Neural cell (in vitro differentiated cells): ENCODE results near the gene UMODL1.

Experiments
- CTCF ChIP-seq: fragments of 450-650 bp; IDR thresholded peaks from 2 replicates; pipeline ENCODE4 v1.5.1; 2014; ENCODE audit warnings: antibody characterized with exemption, mild to moderate bottlenecking, moderate library complexity; ENCODE audit not compliant: poor library complexity, severe bottlenecking
- EP300 ChIP-seq: fragments of 450-650 bp; conservative IDR thresholded peaks from 2 replicates; pipeline ENCODE4 v1.6.1; 2014; ENCODE audit warnings: antibody characterized with exemption, mild to moderate bottlenecking, moderate library complexity; ENCODE audit not compliant: poor library complexity, severe bottlenecking
- EZH2 ChIP-seq: fragments of 200-600, 300-800 bp; shearing (Covaris generic), sonication (generic); IDR thresholded peaks from 2 replicates; pipeline ENCODE4 v1.6.1; 2014; ENCODE audit warnings: antibody characterized with exemption, low read length, borderline replicate concordance, mild to moderate bottlenecking; ENCODE audit not compliant: insufficient read depth, poor library complexity, severe bottlenecking
- POLR2AphosphoS5 ChIP-seq: IDR thresholded peaks from 2 replicates; pipeline ENCODE4 v1.6.1; 2012
- RAD21 ChIP-seq: fragments of 450-650 bp; conservative IDR thresholded peaks from 2 replicates; pipeline ENCODE4 v1.6.1; 2014; ENCODE audit warnings: antibody characterized with exemption, mild to moderate bottlenecking, moderate library complexity
- SMC3 ChIP-seq: fragments of 450-650 bp; conservative IDR thresholded peaks from 2 replicates; pipeline ENCODE4 v1.6.1; 2014; ENCODE audit warnings: antibody characterized with exemption, mild to moderate bottlenecking, moderate library complexity; ENCODE audit not compliant: poor library complexity
- TAF1 ChIP-seq: IDR thresholded peaks from 2 replicates; pipeline ENCODE4 v1.6.1; 2012; ENCODE audit warnings: low read depth
- TF ChIP-seq, protein P1 (sequence below): IDR thresholded peaks from 2 replicates; pipeline ENCODE4 v1.6.1; 2012; ENCODE audit warnings: borderline replicate concordance

DNA sequence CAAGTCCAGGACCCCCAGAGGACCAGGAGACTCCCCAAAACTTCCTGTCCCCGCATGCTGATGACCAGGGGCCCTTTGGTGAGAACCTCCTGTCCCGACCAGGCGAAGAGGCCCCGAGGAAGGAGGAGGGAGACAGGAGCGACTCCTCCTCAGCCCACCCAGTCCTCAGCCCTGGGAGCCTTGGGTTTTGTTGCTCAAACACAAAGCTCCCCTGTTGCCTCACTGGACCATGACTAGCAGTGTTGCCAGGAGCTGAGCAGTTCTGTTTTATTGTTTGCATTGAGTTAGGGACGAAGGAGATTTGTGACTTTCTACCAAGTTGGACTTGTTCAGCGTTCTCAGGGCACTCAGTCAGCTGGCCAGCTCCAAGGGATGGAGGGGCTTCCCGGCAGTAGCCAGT lies 10.0 kb downstream of the UMODL1 start:
- TF ChIP-seq EZH2 (no peak), CTCF (no peak), RAD21 (no peak), EP300 (no peak), SMC3 (no peak), POLR2AphosphoS5 (no peak), TAF1 (no peak)
- TF ChIP-seq, protein P1, sequence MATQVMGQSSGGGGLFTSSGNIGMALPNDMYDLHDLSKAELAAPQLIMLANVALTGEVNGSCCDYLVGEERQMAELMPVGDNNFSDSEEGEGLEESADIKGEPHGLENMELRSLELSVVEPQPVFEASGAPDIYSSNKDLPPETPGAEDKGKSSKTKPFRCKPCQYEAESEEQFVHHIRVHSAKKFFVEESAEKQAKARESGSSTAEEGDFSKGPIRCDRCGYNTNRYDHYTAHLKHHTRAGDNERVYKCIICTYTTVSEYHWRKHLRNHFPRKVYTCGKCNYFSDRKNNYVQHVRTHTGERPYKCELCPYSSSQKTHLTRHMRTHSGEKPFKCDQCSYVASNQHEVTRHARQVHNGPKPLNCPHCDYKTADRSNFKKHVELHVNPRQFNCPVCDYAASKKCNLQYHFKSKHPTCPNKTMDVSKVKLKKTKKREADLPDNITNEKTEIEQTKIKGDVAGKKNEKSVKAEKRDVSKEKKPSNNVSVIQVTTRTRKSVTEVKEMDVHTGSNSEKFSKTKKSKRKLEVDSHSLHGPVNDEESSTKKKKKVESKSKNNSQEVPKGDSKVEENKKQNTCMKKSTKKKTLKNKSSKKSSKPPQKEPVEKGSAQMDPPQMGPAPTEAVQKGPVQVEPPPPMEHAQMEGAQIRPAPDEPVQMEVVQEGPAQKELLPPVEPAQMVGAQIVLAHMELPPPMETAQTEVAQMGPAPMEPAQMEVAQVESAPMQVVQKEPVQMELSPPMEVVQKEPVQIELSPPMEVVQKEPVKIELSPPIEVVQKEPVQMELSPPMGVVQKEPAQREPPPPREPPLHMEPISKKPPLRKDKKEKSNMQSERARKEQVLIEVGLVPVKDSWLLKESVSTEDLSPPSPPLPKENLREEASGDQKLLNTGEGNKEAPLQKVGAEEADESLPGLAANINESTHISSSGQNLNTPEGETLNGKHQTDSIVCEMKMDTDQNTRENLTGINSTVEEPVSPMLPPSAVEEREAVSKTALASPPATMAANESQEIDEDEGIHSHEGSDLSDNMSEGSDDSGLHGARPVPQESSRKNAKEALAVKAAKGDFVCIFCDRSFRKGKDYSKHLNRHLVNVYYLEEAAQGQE, result no peak
